GM12878 (cell line): ENCODE measurements around the gene SCN4A. TPM values are rescaled to one million over a fixed set of nuclear protein-coding genes. Genes with fewer than 3 reads are reported as not detected.

ENCODE experiments used
- ATAC-seq: fragments of 200-7000 bp; cut with Tn5 transposase; 3 replicates; pipeline ENCODE4 v1.9.1; 2020; ENCODE audit warnings: mild to moderate bottlenecking, moderate library complexity
- BruUV-seq: library from RNA; stranded (reverse); fragments of 400-500 nt; replicated peaks from 2 replicates; lab custom pipeline; 2021; lab: Mats Ljungman, UMichigan
- CTCF ChIA-PET: fragments of 300-600 bp; sonication (Branson Sonifier 250); formaldehyde crosslinking; extraction: SDS; loops from one replicate; lab custom pipeline; 2021; ENCODE audit warnings: inconsistent platforms; lab: Yijun Ruan, JAX
- POLR2A ChIA-PET: fragments of 350-600 bp; formaldehyde crosslinking; extraction: SDS; loops from one replicate; lab custom pipeline; 2021; ENCODE audit warnings: inconsistent platforms; lab: Charles Lee
- RAD21 ChIA-PET: fragments of 300-600 bp; sonication (Branson Sonifier 250); formaldehyde crosslinking; loops from one replicate; lab custom pipeline; 2023; ENCODE audit warnings: antibody characterized with exemption; ENCODE audit not compliant: unreplicated experiment; lab: Charles Lee
- SMC1A ChIA-PET: fragments of 300-600 bp; sonication (Branson Sonifier 250); formaldehyde crosslinking; loops from one replicate; lab custom pipeline; 2023; ENCODE audit not compliant: unreplicated experiment, uncharacterized antibody; lab: Charles Lee
- DNase-seq: peaks from one replicate; pipeline ENCODE4 v3.0.0-alpha.2; 2011; ENCODE audit warnings: low read depth, low spot score
- FAIRE-seq: peaks from 3 replicates; lab custom pipeline; 2011; peaks lifted over from hg19 to GRCh38; lab: Jason Lieb, UNC
- H2AFZ ChIP-seq: 2 replicates; pipeline ENCODE4 v1.6.0; 2011; ENCODE audit warnings: low read depth, low read length, control low read depth; ENCODE audit not compliant: control insufficient read depth
- H3K27ac ChIP-seq: 2 replicates; pipeline ENCODE4 v1.5.1; 2011; ENCODE audit warnings: control low read depth; ENCODE audit not compliant: control insufficient read depth, insufficient read depth
- H3K27me3 ChIP-seq, 2 experiments: replicated peaks in 1 of 2; 2 replicates each; pipeline versions ENCODE4 v1.6.0 to v1.6.1; 2011; ENCODE audit warnings: low read length in 1 of 2; ENCODE audit not compliant: control insufficient read depth in 2 of 2, insufficient read depth in 2 of 2
- H3K36me3 ChIP-seq, 2 experiments: 2 replicates each; pipeline ENCODE4 v1.5.1; 2011; ENCODE audit warnings: low read length in 1 of 2; ENCODE audit not compliant: control insufficient read depth in 2 of 2, insufficient read depth in 2 of 2
- H3K4me1 ChIP-seq: 2 replicates; pipeline ENCODE4 v1.6.1; 2011; ENCODE audit warnings: mild to moderate bottlenecking, low read length, moderate library complexity, mixed read lengths; ENCODE audit not compliant: control insufficient read depth, insufficient read depth
- H3K4me2 ChIP-seq: 2 replicates; pipeline ENCODE4 v1.6.0; 2011; ENCODE audit warnings: control low read depth; ENCODE audit not compliant: control insufficient read depth, insufficient read depth
- H3K4me3 ChIP-seq: fragments of 200-600 bp; sonication (generic); 2 replicates; pipeline ENCODE4 v1.5.1; 2016
- H3K79me2 ChIP-seq: 2 replicates; pipeline ENCODE4 v1.6.0; 2011; ENCODE audit warnings: low read length; ENCODE audit not compliant: control insufficient read depth, insufficient read depth
- H3K9ac ChIP-seq: 2 replicates; pipeline ENCODE4 v1.8.0; 2011; ENCODE audit warnings: low read length, control low read depth, mixed read lengths; ENCODE audit not compliant: control insufficient read depth, insufficient read depth
- H3K9me3 ChIP-seq: replicated peaks from 3 replicates; pipeline ENCODE4 v1.5.1; 2011; ENCODE audit warnings: mild to moderate bottlenecking, low read length; ENCODE audit not compliant: control insufficient read depth, insufficient read depth
- H4K20me1 ChIP-seq: 2 replicates; pipeline ENCODE4 v1.6.0; 2011; ENCODE audit not compliant: control insufficient read depth, insufficient read depth
- ATF3 ChIP-seq: IDR thresholded peaks from 2 replicates; pipeline ENCODE4 v1.6.1; 2011; ENCODE audit warnings: low read depth, mild to moderate bottlenecking, low read length, moderate library complexity, borderline replicate concordance; ENCODE audit errors: extremely low read depth
- BACH1 ChIP-seq: fragments of 450-650 bp; IDR thresholded peaks from 2 replicates; pipeline ENCODE4 v1.6.1; 2017; ENCODE audit warnings: mild to moderate bottlenecking, borderline replicate concordance
- CHD2 ChIP-seq: IDR thresholded peaks from 2 replicates; pipeline ENCODE4 v1.6.1; 2011; ENCODE audit warnings: low read depth, low read length, improper control_type of control experiment, borderline replicate concordance
- GATAD2B ChIP-seq: fragments of 450-650 bp; conservative IDR thresholded peaks from 2 replicates; pipeline ENCODE4 v1.6.1; 2017; ENCODE audit warnings: low read depth, mild to moderate bottlenecking, moderate library complexity
- IRF4 ChIP-seq: IDR thresholded peaks from 2 replicates; pipeline ENCODE4 v1.6.1; 2011; ENCODE audit warnings: low read depth, low read length
- IRF5 ChIP-seq: fragments of 450-650 bp; IDR thresholded peaks from 2 replicates; pipeline ENCODE4 v1.6.1; 2017; ENCODE audit warnings: borderline replicate concordance
- KLF5 ChIP-seq: fragments of 450-650 bp; IDR thresholded peaks from 2 replicates; pipeline ENCODE4 v1.6.1; 2014; ENCODE audit warnings: mild to moderate bottlenecking; ENCODE audit not compliant: partially characterized antibody
- MLLT1 ChIP-seq: fragments of 450-650 bp; IDR thresholded peaks from 2 replicates; pipeline ENCODE4 v1.6.1; 2016; ENCODE audit warnings: mild to moderate bottlenecking
- NRF1 ChIP-seq: conservative IDR thresholded peaks from 2 replicates; pipeline ENCODE4 v1.6.1; 2011; ENCODE audit warnings: mild to moderate bottlenecking, low read depth, low read length, improper control_type of control experiment
- RAD51 ChIP-seq: fragments of 450-650 bp; IDR thresholded peaks from 2 replicates; pipeline ENCODE4 v1.6.1; 2016; ENCODE audit warnings: moderate library complexity, mild to moderate bottlenecking, inconsistent platforms
- RFX5 ChIP-seq: IDR thresholded peaks from 2 replicates; pipeline ENCODE4 v1.6.1; 2011; ENCODE audit warnings: low read depth, low read length, improper control_type of control experiment
- SMAD5 ChIP-seq: IDR thresholded peaks from 2 replicates; pipeline ENCODE4 v1.6.1; 2016; ENCODE audit warnings: antibody characterized with exemption, low read depth
- SREBF1 ChIP-seq: IDR thresholded peaks from 2 replicates; pipeline ENCODE4 v1.6.1; 2012; ENCODE audit warnings: mild to moderate bottlenecking, low read length
- STAT1 ChIP-seq: fragments of 450-650 bp; conservative IDR thresholded peaks from 2 replicates; pipeline ENCODE4 v1.6.1; 2014; ENCODE audit warnings: antibody characterized with exemption, mild to moderate bottlenecking
- STAT3 ChIP-seq: IDR thresholded peaks from 2 replicates; pipeline ENCODE4 v1.6.1; 2011; ENCODE audit warnings: low read depth, low read length, improper control_type of control experiment
- ZBED1 ChIP-seq: IDR thresholded peaks from 2 replicates; pipeline ENCODE4 v1.6.1; 2016; ENCODE audit warnings: borderline replicate concordance
- ZNF384 ChIP-seq: IDR thresholded peaks from 2 replicates; pipeline ENCODE4 v1.6.1; 2012; ENCODE audit warnings: low read depth, mild to moderate bottlenecking, low read length, improper control_type of control experiment, borderline replicate concordance
- WGBS: methylation state at CpG from one replicate; pipeline ENCODE4 v1.1.6; 2016; ENCODE audit warnings: low lambda C conversion rate; ENCODE audit not compliant: insufficient replicate concordance, insufficient coverage; ENCODE audit errors: missing lambda C conversion rate; 5-methylcytosine and 5-hydroxymethylcytosine counted together
- in situ Hi-C: fragments of 300-500 bp; cut with MboI; formaldehyde crosslinking; loops from 9 replicates; pipeline ENCODE4 v1.14.3; 2018; ENCODE audit warnings: mixed read lengths
- intact Hi-C: fragments of 100-400 bp; cut with micrococcal nuclease; formaldehyde crosslinking; loops from one replicate; pipeline ENCODE4 v1.14.2; 2022; ENCODE audit not compliant: unreplicated experiment
- polyA plus RNA-seq, 11 experiments: library from polyadenylated mRNA; depleted of rRNA in 4 of 11; unstranded in 6 of 11; stranded (reverse) in 5 of 11; fragments of >200 nt; fragmentation: Nextera tagmentation in 4 of 11; fragmentation: Illumina TruSeq in 1 of 11; extraction: Ambion mirVana in 4 of 11; extraction: Trizol in 1 of 11; gene quantifications; 1 replicate in 1 of 11; 2 replicates in 10 of 11; pipeline versions ENCODE4 v1.2.1 to v1.2.3, GENCODE V29; 2011 to 2016; ENCODE audit warnings: inconsistent platforms in 2 of 11, missing spikeins in 2 of 11, low read depth in 1 of 11
- total RNA-seq, 4 experiments: library from RNA; depleted of rRNA in 3 of 4; stranded (reverse); fragments of >200 nt in 3 of 4; fragmentation: Illumina TruSeq in 1 of 4; extraction: Trizol in 1 of 4; gene quantifications; 2 replicates each; pipeline versions ENCODE4 v1.2.1 to v1.2.3, GENCODE V29; 2013 to 2021

Gene SCN4A
- total and polyA plus RNA-seq, 10 of the 15 experiments (the other 5 are each of a cell fraction or from before 2014, with no cell fraction given) = under 0.01 to 0.15 (median 0.07) TPM; not detected in 4

- TSS peak; percentile 94 for BruUV-seq
- Histone ChIP-seq H3K79me2 (peaks cover 38% of the 10 kb centered on the region), H3K36me3 (no peaks in the 10 kb centered on the region), H2AFZ (peak within 1 kb of the TSS; percentile 71), H3K4me3 (peak within 1 kb of the TSS; percentile 74), H3K9ac (peak within 1 kb of the TSS; percentile 90), H3K4me1 (peaks cover 16% of the 10 kb centered on the region), H3K27ac (peak within 1 kb of the TSS; percentile 98), H4K20me1 (no peaks in the 10 kb centered on the region), H3K27me3 (no peaks in the 10 kb centered on the region), H3K9me3 (no peaks in the 10 kb centered on the region), H3K4me2 (peak within 1 kb of the TSS; percentile 59)
- intact Hi-C loops = no loop called here
- ChIA-PET RAD21 (interaction anchor here (0.6 to 7.4 kb wide), 24 partner anchors 9 to 392 kb away, joined by 3 to 105 read pairs (median 6); partner anchors contain the start of genes CD79B, CSHL1 and GH1), SMC1A (interaction anchor here (0.7 to 15.0 kb wide), 27 partner anchors 8 to 392 kb away, joined by 3 to 570 read pairs (median 6); partner anchors contain the start of genes CD79B, ERN1 and GH1), POLR2A (interaction anchor here (0.5 to 3.5 kb wide), 25 partner anchors 9 to 374 kb away, joined by 3 to 42 read pairs (median 5); partner anchors contain the start of genes CD79B, ERN1 and GH1), CTCF (interaction anchor here (0.7 to 11.2 kb wide), 21 partner anchors 9 to 258 kb away, joined by 3 to 351 read pairs (median 5); partner anchors contain the start of genes CD79B, CSHL1, ERN1 and GH1)
- ATAC-seq = peak; percentile 79
- peak; percentile 90 for DNase-seq
- FAIRE-seq = peak; percentile 7
- 0% methylated on average over 22 of the region's 23 CpGs for WGBS
- in situ Hi-C loops = loop anchor here (5.0 kb wide), 1 partner anchor 98 kb away; no protein-coding TSS in a partner anchor
- TF ChIP-seq STAT1 (no peak), SMAD5 (no peak; the same call in 1 of the 2 replicates), BACH1 (peak; percentile 84; the same call in 1 of the 2 replicates), ZBED1 (peak; percentile 24; the same call in 1 of the 2 replicates), IRF5 (no peak), NRF1 (0 out of 2 replicates have a peak, but pooled peaks have one; percentile 2), GATAD2B (peak; percentile 74), RAD51 (peak; percentile 83), ATF3 (no peak), RFX5 (no peak), CHD2 (0 out of 2 replicates have a peak, but pooled peaks have one; percentile 39), MLLT1 (peak; percentile 100), STAT3 (no peak), IRF4 (peak; percentile 37), ZNF384 (peak; percentile 93), SREBF1 (no peak), KLF5 (no peak)
Observed at GRCh38 chr17:64020056-64020766, 47.5 kb upstream of the SCN4A start, which contains the start of gene ICAM2. TSS of gene ICAM2 (minus strand) at chr17:64020633. CDS start at chr17:64006691, 13,942 bp downstream.
